Measurements from ENCODE around the gene DHX16.
"Not testable (repeated sequence)": the region's sequence is repeated elsewhere in the genome, so short reads cannot be mapped to it uniquely, and the experiment has no call there.

Gene DHX16

DNA sequence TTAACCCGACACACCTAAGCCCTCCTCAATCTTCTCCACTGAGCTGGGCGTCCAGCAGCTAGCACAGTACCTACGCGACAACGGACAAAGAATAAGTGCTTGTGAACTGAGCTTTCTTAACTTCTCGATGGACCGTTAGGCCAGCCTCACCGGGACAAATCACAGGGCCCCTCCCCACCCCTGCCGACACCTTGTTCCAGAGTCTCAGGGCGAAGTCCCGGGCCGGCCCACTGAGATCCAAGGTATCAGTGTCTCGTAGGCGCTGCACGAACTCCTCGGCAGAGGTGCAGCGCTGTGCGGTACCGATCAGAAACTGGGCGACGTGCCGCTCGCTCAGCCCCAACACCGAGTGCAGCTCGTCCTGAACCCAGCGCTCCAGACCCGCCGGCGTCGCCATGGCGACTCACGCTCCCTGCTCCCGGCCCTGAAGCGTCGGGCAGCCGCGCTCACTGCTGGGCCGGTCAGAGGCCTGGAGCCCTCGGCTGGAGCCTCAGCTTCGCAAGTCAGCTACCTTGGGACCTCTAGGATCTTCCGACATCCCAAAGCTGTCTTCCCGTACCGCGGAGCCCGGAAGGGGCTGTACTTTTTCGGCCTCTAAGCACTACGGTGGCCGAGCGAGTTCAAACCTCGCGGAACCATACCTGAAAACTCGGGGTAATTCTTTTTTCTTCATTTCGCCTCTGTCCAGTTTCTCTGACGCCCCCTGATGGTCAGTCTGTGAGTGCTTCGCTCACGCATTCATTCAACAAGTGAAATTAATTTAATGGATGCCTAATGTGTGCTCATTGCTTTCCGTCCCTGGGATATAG is at the start of gene DHX16:
Gene DHX16 (minus strand): TSS at position 562 of the 809 bp plus-strand sequence. CDS start 165 bp downstream, at position 397.
- H2AFZ ChIP-seq (ENCODE audit: low read depth, low read length, severe bottlenecking), result peak within 1 kb of the TSS; percentile 75
- no peaks in the 10 kb centered on the region for H4K20me1 ChIP-seq (ENCODE audit: low read depth, low read length)
- H3K36me3 ChIP-seq (ENCODE audit: low read length), result peaks cover 13% of the 10 kb centered on the region; the same call in 1 of the 2 replicates
- H3K9ac ChIP-seq (ENCODE audit: low read length), result peak within 1 kb of the TSS; percentile 76
- H3K9me2 ChIP-seq (replicated peaks; ENCODE audit: insufficient read depth, low read length), result no peaks in the 10 kb centered on the region
- peak within 1 kb of the TSS; percentile 91 for H3K4me3 ChIP-seq (ENCODE audit: insufficient read depth, low read length, poor library complexity, severe bottlenecking)
- peaks cover 26% of the 10 kb centered on the region for H3F3A ChIP-seq (ENCODE audit: insufficient read depth)
- TF ChIP-seq EZH2phosphoT487 (conservative IDR thresholded peaks at IDR 0.05; ENCODE audit: low read length), result no peak
- TF ChIP-seq, protein P1, sequence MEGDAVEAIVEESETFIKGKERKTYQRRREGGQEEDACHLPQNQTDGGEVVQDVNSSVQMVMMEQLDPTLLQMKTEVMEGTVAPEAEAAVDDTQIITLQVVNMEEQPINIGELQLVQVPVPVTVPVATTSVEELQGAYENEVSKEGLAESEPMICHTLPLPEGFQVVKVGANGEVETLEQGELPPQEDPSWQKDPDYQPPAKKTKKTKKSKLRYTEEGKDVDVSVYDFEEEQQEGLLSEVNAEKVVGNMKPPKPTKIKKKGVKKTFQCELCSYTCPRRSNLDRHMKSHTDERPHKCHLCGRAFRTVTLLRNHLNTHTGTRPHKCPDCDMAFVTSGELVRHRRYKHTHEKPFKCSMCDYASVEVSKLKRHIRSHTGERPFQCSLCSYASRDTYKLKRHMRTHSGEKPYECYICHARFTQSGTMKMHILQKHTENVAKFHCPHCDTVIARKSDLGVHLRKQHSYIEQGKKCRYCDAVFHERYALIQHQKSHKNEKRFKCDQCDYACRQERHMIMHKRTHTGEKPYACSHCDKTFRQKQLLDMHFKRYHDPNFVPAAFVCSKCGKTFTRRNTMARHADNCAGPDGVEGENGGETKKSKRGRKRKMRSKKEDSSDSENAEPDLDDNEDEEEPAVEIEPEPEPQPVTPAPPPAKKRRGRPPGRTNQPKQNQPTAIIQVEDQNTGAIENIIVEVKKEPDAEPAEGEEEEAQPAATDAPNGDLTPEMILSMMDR (IDR thresholded peaks at IDR 0.05; ENCODE audit: insufficient read depth, low read length, poor library complexity, severe bottlenecking), result peak; percentile 99
- no peaks in the 10 kb centered on the region for H3K9me3 ChIP-seq (ENCODE audit: insufficient read depth, low read length)
- H3K27ac ChIP-seq (ENCODE audit: low read depth, low read length), result peak within 1 kb of the TSS; percentile 20; the same call in 1 of the 2 replicates
- H3K27me3 ChIP-seq (ENCODE audit: low read length), result no peaks in the 10 kb centered on the region
- peak within 1 kb of the TSS; percentile 62 for H3K4me2 ChIP-seq (ENCODE audit: low read depth, low read length, poor library complexity, severe bottlenecking)
- H3K79me2 ChIP-seq (ENCODE audit: insufficient read depth, low read length), result peaks cover 14% of the 10 kb centered on the region

DNA sequence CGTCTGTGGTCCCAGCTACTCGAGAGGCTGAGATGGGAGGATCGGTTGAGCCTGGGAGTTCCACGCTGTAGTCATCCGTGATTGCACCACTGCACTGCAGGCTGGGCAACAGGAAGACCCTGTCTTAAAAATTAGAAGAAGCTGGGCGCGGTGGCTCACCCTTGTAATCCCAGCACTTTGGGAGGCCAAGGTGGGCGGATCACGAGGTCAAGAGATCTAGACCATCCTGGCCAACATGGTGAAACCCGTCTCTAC is 49.1 kb upstream of the DHX16 start:
- peak overlapping the region; percentile 94 for H3K27ac ChIP-seq (ENCODE audit: low read depth, low read length)
- peaks cover 53% of the 10 kb centered on the region for H3K79me2 ChIP-seq (ENCODE audit: insufficient read depth, low read length)
- H3K9me3 ChIP-seq (ENCODE audit: insufficient read depth, low read length); H3K27me3 ChIP-seq (ENCODE audit: low read length); H2AFZ ChIP-seq (ENCODE audit: low read depth, low read length, severe bottlenecking); H3K9me2 ChIP-seq (replicated peaks; ENCODE audit: insufficient read depth, low read length): not testable (repeated sequence)
- H3F3A ChIP-seq (ENCODE audit: insufficient read depth), result peaks cover 84% of the 10 kb centered on the region
- peak overlapping the region; percentile 75 for H3K4me3 ChIP-seq (ENCODE audit: insufficient read depth, low read length, poor library complexity, severe bottlenecking)
- H3K4me2 ChIP-seq (ENCODE audit: low read depth, low read length, poor library complexity, severe bottlenecking), result peak overlapping the region; percentile 82
- peak overlapping the region; percentile 99 for H3K9ac ChIP-seq (ENCODE audit: low read length)
- peaks cover 15% of the 10 kb centered on the region for H4K20me1 ChIP-seq (ENCODE audit: low read depth, low read length)
- peaks cover 40% of the 10 kb centered on the region for H3K36me3 ChIP-seq (ENCODE audit: low read length)

DNA sequence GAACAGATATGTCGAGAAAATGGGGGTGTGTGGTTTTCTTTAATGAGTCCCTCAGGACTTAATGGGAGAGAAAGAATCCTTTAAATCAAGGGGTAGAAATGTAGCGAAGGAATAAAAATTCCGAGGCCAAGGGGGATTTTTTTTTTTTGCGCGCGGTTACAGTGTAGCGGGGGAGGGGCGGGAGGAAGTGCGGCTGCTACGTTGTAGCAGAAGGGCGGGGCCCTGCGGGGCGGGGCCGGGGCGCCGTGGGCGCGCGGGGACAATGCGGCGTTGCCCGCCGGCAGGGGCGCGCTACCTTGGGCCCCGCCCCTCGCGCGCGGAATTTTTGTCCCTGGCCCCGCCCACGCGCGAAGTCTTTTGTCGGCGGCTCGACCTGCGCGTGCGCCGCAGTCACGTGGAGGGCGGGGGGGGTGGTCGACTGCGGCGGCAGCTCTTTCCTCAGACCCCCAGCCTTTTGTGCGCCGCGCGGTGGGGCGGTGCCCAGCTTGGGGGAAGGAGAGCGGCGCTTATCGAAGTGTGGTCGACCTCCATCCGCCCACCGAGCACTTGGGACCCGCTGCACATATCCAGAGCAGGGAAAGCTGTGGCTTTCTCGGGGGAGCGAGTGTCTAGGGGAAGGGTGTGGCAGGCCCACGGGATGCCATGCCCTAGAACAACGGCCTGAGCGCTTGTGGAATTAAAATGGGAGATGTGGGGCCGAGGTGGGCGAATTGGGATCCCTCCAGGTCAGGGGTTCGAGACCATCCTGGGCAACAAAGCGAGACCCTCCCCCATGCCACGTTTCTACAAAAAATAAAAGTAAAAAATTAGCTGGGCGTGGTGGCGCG is 48.6 kb upstream of the DHX16 start:
- Histone ChIP-seq H2AFZ (ENCODE audit: low read depth, low read length, severe bottlenecking) (no peak overlapping the region), H3K36me3 (ENCODE audit: low read length) (peaks cover 40% of the 10 kb centered on the region), H3K4me3 (ENCODE audit: insufficient read depth, low read length, poor library complexity, severe bottlenecking) (peak overlapping the region; percentile 83), H3K27ac (ENCODE audit: low read depth, low read length) (peak overlapping the region; percentile 94), H4K20me1 (ENCODE audit: low read depth, low read length) (peaks cover 15% of the 10 kb centered on the region), H3K79me2 (ENCODE audit: insufficient read depth, low read length) (peaks cover 53% of the 10 kb centered on the region), H3K27me3 (ENCODE audit: low read length) (no peaks in the 10 kb centered on the region), H3K4me2 (ENCODE audit: low read depth, low read length, poor library complexity, severe bottlenecking) (peak overlapping the region; percentile 82), H3K9me2 (replicated peaks; ENCODE audit: insufficient read depth, low read length) (no peaks in the 10 kb centered on the region), H3F3A (ENCODE audit: insufficient read depth) (peaks cover 84% of the 10 kb centered on the region), H3K9me3 (ENCODE audit: insufficient read depth, low read length) (no peaks in the 10 kb centered on the region), H3K9ac (ENCODE audit: low read length) (peak overlapping the region; percentile 99)
- TF ChIP-seq EZH2phosphoT487 (conservative IDR thresholded peaks at IDR 0.05; ENCODE audit: low read length), result no peak
- TF ChIP-seq, protein P1 (IDR thresholded peaks at IDR 0.05; ENCODE audit: insufficient read depth, low read length, poor library complexity, severe bottlenecking), result peak; percentile 27
